HG03159 (cell line): Measurements from ENCODE around the gene COMMD6.

Experiments
- ATAC-seq: cut with Tn5 transposase; IDR thresholded peaks from one replicate; pipeline ENCODE4 v1.9.1; 2021; ENCODE audit warnings: mild to moderate bottlenecking, moderate library complexity; ENCODE audit not compliant: unreplicated experiment

The COMMD6 gene

GRCh38 chr13:75530549-75530961, 7.1 kb downstream of the COMMD6 start:
- no peak for ATAC-seq

DNA sequence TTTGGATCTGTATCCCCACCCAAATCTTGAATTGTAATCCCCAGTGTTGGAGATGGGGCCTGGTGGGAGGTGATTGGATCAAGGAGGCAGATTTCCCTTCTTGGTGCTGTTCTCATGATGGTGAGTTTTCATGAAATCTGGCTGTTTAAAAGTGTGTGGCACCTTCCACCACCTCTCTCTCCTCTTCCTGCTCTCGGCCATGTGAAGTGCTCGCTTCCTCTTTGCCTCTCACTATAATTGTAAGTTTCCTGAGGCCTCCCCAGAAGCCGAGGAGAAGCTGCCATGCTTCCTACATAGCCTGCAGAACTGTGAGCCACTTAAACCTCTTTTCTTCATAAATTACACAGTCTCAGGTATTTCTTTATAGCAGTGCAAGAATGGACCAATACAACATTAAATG, 15.7 kb downstream of the COMMD6 start:
- ATAC-seq = no peak

DNA sequence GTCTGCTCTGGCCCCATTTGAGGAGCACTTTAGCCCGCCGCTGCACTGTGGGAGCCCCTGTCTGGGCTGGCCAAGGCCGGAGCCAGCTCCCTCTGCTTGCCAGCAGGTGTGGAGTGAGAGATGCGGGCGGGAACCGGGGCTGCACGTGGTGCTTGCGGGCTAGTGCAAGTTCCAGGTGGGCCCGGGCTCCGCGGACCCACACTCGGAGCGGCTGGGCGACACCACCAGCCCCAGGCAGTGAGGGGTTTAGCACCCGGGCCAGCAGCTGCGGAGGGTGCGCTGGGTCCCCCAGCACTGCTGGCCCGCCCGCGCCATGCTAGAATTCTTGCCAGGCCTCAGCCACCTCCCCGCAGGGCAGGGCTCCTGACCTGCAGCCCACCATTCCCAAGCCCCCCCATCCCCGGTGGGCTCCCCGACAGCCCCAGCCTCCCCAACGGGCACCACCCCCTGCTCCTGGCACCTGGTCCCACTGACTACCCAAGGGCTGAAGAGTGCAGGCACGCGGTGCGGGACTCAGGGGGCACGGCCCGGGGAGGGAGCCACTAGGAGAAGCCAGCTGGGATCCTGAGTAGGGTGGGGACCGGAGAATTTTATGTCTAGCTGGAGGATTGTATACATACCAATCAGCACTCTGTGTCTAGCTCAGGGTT, 19.1 kb downstream of the COMMD6 start:
- no peak for ATAC-seq

GRCh38 chr13:75514080-75514995, 23.3 kb downstream of the COMMD6 start:
- ATAC-seq = no peak

DNA sequence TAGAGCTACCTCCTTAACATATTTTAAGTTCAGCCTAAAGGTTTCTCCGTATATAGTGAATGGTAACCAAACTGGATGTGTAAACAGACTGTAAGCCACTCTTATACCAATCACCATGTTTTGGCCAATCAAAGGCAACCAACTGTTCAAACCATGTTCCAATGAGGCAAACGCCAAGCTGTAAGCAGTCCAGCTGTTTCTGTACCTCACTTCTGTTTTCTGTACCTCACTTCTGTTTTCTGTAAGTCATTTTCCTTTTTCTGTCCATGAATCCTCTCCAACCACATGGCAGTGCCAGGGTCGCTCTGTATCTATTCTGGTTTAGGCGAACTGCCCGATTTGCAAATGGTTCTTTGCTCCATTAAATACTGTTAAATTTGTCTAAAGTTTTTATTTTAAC, 24.4 kb downstream of the COMMD6 start:
- no peak for ATAC-seq

DNA sequence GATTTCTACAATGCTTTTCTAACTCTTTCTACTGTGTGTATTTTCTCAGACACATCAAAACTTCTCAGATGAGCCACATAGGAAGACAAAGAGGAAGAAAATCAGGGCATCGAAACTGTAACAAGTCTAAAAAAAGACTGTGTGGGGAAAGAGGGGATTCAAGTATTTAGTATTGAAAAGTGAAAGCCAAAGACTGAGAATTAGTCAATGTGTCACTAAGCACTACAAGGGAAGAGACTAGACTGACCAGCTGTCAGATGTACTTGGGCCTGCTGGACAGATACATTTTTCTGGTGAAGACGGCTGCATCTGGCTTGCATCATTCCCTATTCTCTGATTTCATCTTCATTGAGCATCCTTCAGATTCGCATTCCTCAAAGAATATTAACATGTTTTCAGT, 25.4 kb downstream of the COMMD6 start:
- peak; percentile 84 for ATAC-seq

DNA sequence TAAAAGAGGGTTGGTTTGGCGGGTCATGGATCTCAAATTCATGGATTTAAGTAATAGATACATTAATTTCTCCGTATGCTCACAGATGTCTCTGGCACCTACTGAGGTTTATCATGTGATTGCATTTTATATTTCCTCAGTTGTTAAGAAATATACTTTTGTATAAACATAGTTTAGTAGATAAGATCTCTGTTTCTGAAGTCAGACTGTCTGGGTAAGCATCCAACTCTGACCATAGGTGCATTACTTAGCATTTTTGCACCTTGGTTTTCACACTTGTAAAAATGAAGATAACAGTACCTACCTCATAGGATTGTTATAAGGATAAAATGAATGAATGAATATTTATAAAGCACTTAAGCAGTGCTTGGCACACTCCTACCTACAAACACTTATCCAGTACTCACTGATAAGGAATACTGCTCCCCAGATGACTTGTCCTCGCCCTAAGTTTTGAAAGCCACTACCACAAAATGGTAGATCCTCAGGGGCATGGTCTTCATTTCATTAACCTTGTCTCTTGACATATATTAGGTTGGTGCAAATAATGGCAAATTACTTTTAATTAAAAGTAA, 26.5 kb downstream of the COMMD6 start:
- no peak for ATAC-seq

- ATAC-seq = no peak
Observed at GRCh38 chr13:75508002-75508548, 29.6 kb downstream of the COMMD6 start.

DNA sequence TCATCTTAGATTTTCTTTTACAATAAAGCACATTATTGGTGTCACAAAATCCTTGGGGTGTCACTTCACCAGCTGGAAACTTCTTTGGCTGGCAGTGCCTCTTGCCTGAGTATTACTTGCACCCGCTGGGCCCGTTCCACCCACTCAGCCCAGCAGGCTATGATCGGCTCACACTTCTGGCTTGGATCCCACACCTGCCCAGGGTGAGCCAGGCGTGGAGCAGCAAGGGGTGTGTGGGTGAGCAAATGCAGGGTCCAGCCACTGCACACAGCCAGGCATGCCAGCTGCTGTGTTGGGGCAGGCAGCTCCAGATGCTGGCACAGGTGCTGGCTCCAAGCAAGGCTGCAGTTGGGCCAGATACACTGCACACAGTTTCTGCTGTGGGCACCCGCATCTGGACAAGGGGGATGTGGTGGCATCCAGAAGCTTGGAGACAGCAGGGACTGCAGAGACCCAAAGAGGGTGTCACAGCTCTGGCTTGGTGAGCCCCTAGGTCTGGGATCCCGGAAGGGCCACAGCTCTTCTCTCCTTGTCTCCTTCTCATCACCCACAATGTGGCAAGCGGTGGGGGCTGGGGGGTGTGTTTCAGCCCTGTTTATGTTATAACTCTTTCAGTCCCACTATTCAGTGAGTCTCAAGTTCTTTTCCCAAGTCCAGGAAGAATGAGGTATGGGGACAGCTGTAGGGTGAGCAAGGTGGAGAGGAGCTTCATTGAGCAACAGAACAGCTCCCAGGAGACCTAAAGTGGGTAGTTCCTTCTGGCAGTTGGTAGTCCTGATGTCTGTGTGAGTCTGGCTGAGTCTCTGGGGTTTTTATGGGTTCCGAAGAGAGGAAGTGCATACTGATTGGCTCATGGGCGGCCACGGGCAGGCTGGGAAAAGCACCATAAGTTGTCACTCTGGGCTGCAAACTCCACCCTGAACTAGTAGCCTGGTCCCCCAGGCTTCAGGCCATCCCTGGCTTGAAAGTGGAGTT, 30.3 kb downstream of the COMMD6 start:
- ATAC-seq = no peak

GRCh38 chr13:75506018-75506417, 31.6 kb downstream of the COMMD6 start:
- no peak for ATAC-seq

DNA sequence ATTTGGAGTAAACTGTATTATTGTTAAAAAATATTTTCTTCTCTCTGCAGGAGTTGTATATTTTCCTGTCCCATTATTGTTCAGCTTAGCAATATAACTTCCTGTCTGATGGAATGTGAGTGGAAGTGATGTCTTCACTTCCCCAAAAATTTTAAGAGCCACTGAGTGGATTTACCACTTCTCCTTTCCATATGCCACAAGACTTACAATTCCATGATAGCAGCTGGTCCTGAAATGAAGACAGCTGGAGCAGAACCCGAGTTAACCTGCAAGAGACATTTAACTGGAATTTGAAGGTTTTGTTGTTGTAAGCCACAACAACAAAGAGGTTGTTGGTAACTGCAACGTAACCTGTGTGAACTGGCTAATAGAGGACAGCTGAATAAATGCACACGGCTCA, 32.3 kb downstream of the COMMD6 start:
- ATAC-seq = peak; percentile 9

DNA sequence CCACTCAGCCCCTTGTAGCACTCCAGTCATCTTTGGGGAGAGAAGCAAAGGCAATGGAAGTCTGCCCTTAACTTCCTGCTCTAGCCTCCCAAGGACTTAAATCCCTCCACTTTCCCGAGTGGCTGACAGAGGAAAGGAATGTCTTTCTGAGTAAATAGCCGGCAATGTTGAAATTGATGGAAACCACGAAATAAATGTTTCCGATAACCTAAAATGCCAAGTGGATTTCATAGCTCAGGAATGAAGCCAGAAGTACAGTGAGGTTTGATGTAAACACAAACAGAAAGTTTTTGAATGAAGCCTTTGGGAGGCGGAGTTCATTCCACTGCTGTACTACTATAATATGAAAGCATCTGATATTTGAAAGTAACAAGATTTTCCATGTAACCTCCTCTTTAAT, 41.7 kb downstream of the COMMD6 start:
- no peak for ATAC-seq

DNA sequence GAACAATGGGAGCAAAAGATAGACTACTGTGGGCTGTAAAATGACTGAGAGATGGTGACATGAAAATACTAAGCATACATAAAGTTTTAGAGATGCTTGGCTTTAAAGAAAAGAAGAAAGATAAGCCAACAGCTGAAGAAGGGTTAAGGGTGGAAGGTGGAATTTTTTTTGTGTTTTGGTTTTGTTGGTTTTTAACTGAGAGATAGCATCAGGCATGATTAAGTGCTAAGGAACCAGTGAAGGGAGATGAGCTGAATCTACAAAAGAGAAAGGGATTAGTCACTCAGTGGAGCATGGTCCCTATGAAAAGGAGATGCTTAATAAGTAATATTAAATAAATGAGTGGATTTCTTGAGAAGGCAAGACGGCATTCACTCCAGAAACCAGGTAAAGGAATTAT, 43.1 kb downstream of the COMMD6 start:
- ATAC-seq = no peak

DNA sequence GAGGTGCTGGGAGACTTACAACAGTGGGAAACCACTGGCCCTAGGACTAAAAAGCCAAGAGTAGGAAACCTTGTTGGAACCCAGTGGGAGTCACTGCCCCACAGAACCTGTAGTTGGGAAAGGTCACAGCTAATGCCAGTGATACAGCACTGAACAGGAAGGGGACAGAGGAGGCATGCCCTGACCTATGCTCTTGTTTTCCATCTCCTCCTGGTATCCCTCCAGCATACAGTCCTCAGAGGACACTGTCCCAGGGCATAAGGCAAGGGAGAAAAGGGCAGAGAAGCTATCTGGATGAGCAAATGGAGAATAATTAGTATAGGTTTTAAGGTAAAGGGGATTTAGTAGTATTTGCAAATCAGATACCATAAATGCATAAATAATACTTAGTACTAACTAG, 44.5 kb downstream of the COMMD6 start:
- ATAC-seq = no peak

DNA sequence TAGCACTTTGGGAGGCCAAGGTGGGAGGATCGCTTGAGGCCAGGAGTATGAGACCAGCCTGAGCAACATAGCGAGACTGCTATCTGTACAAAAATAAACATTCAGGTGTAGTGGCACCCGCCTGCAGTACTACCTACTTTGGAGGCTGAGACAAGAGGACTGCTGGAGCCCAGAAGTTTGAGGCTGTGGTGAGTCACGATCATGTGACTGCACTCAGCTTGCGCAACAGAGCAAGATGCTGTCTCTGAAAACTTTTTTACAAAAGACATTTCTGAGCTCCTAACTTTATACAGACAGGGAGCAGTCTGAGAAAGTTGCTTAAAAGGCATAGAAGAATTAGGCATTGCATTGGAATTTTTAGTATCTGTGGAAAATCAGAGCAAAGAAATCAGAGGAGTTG, 45.3 kb downstream of the COMMD6 start:
- no peak for ATAC-seq

DNA sequence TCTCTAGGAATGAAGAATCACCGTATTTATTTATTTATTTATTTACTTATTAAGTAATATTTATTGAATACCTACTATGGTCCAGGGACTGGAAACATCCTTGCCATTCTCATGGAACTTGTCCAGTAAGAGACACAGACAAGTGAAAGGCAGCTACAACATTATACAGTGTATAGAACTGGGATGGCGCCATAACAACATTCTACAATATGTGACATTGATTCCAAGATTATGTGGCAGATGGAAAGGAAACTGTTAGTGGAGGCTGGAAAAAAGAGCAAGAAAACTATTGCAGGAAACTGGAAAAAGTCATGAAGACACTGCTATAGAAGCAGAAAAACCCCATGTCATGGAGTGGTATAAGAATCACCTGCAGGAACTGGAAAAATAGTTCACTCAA, 46.3 kb downstream of the COMMD6 start:
- ATAC-seq = no peak

DNA sequence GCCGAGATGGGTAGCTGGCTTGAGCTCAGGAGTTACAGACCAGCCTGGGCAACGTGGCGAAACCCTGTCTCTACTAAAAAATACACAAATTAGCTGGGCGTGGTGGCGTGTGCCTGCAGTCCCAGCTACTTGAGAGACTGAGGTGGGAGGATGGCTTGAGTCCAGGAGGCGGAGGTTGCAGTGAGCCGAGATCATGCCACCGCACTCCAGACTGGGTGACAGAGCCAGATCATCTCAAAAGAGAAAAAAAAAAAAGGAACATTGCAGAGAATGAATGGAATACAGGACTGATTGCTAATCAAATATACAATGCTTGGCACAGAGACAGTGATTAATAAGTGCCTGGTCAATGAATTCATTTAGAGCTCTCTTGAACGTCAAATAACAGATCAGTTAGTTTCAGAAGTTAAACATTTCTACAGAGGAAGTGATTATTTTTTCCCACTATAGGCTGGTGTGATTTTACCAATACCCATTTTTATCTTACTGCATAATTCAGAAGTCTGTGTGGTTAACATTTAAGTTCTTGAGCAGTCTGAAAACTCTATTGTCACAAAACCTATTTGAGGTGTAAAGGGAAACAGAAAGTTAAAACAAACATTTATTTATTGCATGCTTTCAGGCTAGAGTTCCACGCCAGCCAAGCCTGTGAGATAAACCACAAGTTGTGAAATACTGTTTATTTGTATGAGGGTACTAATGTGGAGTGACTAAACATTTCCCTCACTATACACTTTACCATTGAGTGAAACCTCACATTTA, 48.0 kb downstream of the COMMD6 start:
- ATAC-seq = peak; percentile 84

DNA sequence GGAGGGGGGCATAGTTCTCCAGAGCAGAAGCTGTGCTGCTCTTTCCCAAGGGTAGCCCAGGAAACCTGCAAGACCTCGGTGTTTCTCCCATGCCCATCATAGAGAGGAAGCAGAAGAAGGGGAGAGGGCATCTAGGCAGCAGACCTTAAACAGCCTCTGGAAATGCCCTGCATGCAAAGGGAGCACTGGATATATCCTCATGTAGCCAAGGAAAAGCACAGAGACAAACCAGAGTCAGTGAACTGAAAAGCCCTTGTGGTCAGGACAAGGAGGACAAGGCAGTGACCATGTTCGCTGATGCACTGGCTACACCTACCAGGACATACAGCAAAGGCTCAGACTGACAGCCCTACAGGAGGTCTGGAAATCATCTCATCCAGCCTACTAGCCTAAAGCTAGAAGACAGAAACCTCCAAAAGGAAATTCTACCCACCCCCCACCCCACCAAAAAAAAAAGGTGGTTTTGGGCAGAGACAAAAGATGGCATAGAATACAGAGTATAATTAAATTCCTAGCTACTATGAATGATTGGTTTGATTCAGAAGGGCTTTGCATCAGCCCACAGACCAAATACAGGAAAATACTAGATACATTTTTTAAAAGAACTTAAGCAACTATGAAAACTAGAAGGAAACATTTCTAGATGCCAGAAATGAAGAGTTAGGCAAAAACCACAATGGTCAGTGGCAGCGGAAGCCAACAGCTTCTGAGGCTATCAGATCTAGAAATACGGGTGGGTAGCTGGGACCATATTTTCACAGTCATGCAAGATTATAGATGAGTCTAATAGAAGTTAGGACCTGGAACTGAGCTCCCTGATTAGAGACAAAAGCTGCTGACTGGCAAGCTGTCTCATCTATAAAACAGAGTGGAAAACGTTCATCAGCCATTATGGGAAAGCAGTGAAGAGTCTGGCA, 51.2 kb downstream of the COMMD6 start:
- ATAC-seq = no peak
